NOMO-1 treated with DMSO at 0.1 percent for 48 hours (cell line): Measurements from ENCODE around the gene TMEM240.
"Not testable (repeated sequence)": the region's sequence is repeated elsewhere in the genome, so short reads cannot be mapped to it uniquely, and the experiment has no call there.

Source experiments
- DNase-seq: peaks from one replicate; lab custom pipeline; 2025; ENCODE audit not compliant: unreplicated experiment; lab: John Stamatoyannopoulos, UW

Gene TMEM240

GRCh38 chr1:1541956-1542765 lies 1.7 kb upstream of the TMEM240 start:
- no peak for DNase-seq

GRCh38 chr1:1540818-1541628 lies 599 bp upstream of the TMEM240 start:
- DNase-seq: no peak

- DNase-seq: no peak
Observed at GRCh38 chr1:1539310-1540089, 924 bp downstream of the TMEM240 start.

- DNase-seq: no peak
Observed at GRCh38 chr1:1538989-1539309, 1.5 kb downstream of the TMEM240 start.

GRCh38 chr1:1538334-1538733 lies 2.1 kb downstream of the TMEM240 start:
- no peak for DNase-seq

- no peak for DNase-seq
Observed at GRCh38 chr1:1537626-1538250, 2.7 kb downstream of the TMEM240 start.

GRCh38 chr1:1536938-1537546 lies 3.4 kb downstream of the TMEM240 start:
- DNase-seq: no peak

GRCh38 chr1:1536019-1536937 lies 4.1 kb downstream of the TMEM240 start:
- no peak for DNase-seq

- DNase-seq: no peak
Observed at GRCh38 chr1:1535201-1536018, 5.0 kb downstream of the TMEM240 start.

- DNase-seq: no peak
Observed at GRCh38 chr1:1534401-1535154, 5.8 kb downstream of the TMEM240 start.

GRCh38 chr1:1533894-1534291 lies 6.5 kb downstream of the TMEM240 start:
- DNase-seq: not testable (repeated sequence)

- not testable (repeated sequence) for DNase-seq
Observed at GRCh38 chr1:1533176-1533893, 7.1 kb downstream of the TMEM240 start.

- DNase-seq: peak; percentile 3
Observed at GRCh38 chr1:1531947-1532346, 8.5 kb downstream of the TMEM240 start.

- DNase-seq: no peak
Observed at GRCh38 chr1:1529936-1530335, 10.5 kb downstream of the TMEM240 start.

GRCh38 chr1:1529321-1529720 lies 11.1 kb downstream of the TMEM240 start:
- DNase-seq: no peak

GRCh38 chr1:1528301-1529267 lies 11.8 kb downstream of the TMEM240 start:
- no peak for DNase-seq
